SK-N-SH treated with all-trans-retinoic acid at 6 μM for 48 hours (cell line): Measurements from ENCODE around the gene MAPKAPK2.

Experiments used
- BACH2 ChIP-seq: fragments of 250-450 bp; sonication (Bioruptor Pico); IDR thresholded peaks from 2 replicates; pipeline ENCODE4 v1.9.0; 2021; ENCODE audit warnings: mild to moderate bottlenecking, borderline replicate concordance
- CSRNP3 ChIP-seq: fragments of 250-450 bp; sonication (Bioruptor Pico); IDR thresholded peaks from 2 replicates; pipeline ENCODE4 v1.5.1; 2021; ENCODE audit warnings: mild to moderate bottlenecking, moderate library complexity
- PATZ1 ChIP-seq: fragments of 250-450 bp; sonication (Bioruptor Pico); IDR thresholded peaks from 2 replicates; pipeline ENCODE4 v1.8.0; 2020; ENCODE audit warnings: mild to moderate bottlenecking, moderate library complexity, borderline replicate concordance
- RARB ChIP-seq: fragments of 250-450 bp; sonication (Bioruptor Pico); IDR thresholded peaks from 2 replicates; pipeline ENCODE4 v1.8.0; 2021; ENCODE audit warnings: mild to moderate bottlenecking, moderate library complexity
- TCF4 ChIP-seq: fragments of 250-450 bp; sonication (Bioruptor Pico); IDR thresholded peaks from 2 replicates; pipeline ENCODE4 v1.8.0; 2021; ENCODE audit warnings: mild to moderate bottlenecking, moderate library complexity, borderline replicate concordance
- TOX ChIP-seq: fragments of 250-450 bp; sonication (Bioruptor Pico); IDR thresholded peaks from 2 replicates; pipeline ENCODE4 v1.8.0; 2021; ENCODE audit warnings: mild to moderate bottlenecking, moderate library complexity, borderline replicate concordance

- no peak for TF ChIP-seq TCF4 (CRISPR knock-in tag)
- TF ChIP-seq BACH2 (CRISPR knock-in tag) = no peak
- TF ChIP-seq TOX = no peak
- TF ChIP-seq RARB (CRISPR knock-in tag) = no peak
- TF ChIP-seq PATZ1 = no peak
- TF ChIP-seq CSRNP3 = no peak
Measured at GRCh38 chr1:206771338-206771692, 86.6 kb downstream of the MAPKAPK2 start.
